Uterus (tissue), 2 donors: ENCODE measurements around the gene DGKH.

Source experiments
- CTCF ChIP-seq, 4 experiments: fragments of 200-600 bp in 2 of 4; fragments of 450-650 bp in 2 of 4; sonication (generic) in 2 of 4; IDR thresholded peaks; one replicate each; pipeline ENCODE4 v1.5.1; 2016 to 2019; ENCODE audit warnings: antibody characterized with exemption in 4 of 4, mild to moderate bottlenecking in 2 of 4, moderate library complexity in 1 of 4
- POLR2A ChIP-seq, 2 donors: fragments of 450-650 bp; IDR thresholded peaks; one replicate each; pipeline ENCODE4 v1.6.1; 2016; ENCODE audit warnings: antibody characterized with exemption in 2 of 2, mild to moderate bottlenecking in 1 of 2, moderate library complexity in 1 of 2

- no peak for TF ChIP-seq POLR2A (IDR thresholded peaks at IDR 0.05)
- no peak for TF ChIP-seq CTCF (IDR thresholded peaks at IDR 0.05)
Measured at GRCh38 chr13:42055500-42056085, 7.1 kb downstream of the DGKH start.
